ENCODE data around the gene ATF6B.

DNA sequence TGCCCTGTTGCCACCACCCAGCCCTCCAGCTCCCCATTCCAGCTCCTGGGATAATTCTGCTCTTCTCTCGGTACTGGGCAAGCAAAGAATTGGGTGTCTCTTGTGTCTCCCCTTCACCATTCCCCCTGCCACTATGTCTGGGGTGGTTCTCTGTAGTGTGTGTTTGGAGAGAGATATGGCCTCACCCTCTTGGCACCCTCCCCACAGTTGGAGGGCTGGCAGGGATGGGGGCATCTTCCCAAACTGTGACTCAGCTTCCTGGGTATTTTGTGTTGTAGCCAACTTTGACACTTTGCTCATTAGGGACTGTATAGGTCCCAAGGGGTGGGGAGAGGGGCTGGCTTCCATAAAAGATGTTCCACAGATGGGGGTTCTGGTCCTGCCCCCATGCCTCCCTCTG is 20.6 kb downstream of the ATF6B start:
- TF ChIP-seq, protein P1, sequence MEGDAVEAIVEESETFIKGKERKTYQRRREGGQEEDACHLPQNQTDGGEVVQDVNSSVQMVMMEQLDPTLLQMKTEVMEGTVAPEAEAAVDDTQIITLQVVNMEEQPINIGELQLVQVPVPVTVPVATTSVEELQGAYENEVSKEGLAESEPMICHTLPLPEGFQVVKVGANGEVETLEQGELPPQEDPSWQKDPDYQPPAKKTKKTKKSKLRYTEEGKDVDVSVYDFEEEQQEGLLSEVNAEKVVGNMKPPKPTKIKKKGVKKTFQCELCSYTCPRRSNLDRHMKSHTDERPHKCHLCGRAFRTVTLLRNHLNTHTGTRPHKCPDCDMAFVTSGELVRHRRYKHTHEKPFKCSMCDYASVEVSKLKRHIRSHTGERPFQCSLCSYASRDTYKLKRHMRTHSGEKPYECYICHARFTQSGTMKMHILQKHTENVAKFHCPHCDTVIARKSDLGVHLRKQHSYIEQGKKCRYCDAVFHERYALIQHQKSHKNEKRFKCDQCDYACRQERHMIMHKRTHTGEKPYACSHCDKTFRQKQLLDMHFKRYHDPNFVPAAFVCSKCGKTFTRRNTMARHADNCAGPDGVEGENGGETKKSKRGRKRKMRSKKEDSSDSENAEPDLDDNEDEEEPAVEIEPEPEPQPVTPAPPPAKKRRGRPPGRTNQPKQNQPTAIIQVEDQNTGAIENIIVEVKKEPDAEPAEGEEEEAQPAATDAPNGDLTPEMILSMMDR (IDR thresholded peaks at IDR 0.05), result no peak
- no peak for TF ChIP-seq POLR2A (IDR thresholded peaks at IDR 0.05)
